NCI-H1694 treated with DMSO at 0.1 percent for 48 hours (cell line): ENCODE data around the gene TBX6.
A peak's percentile ranks its signal among the peaks of the same experiment; 100 is the strongest.
"Not testable (repeated sequence)": the region's sequence is repeated elsewhere in the genome, so short reads cannot be mapped to it uniquely, and the experiment has no call there.

Experiments used
- DNase-seq: peaks from one replicate; lab custom pipeline; 2025; lab: John Stamatoyannopoulos, UW

TBX6 gene

GRCh38 chr16:30065943-30066760 lies 25.6 kb downstream of the TBX6 start:
- DNase-seq = no peak

GRCh38 chr16:30065102-30065942 lies 26.4 kb downstream of the TBX6 start, which contains the start of gene ALDOA:
Gene ALDOA, plus strand, starts transcription at chr16:30065760. Its CDS starts 1,138 bp downstream, at chr16:30066898.
- DNase-seq = peak; percentile 83

DNA sequence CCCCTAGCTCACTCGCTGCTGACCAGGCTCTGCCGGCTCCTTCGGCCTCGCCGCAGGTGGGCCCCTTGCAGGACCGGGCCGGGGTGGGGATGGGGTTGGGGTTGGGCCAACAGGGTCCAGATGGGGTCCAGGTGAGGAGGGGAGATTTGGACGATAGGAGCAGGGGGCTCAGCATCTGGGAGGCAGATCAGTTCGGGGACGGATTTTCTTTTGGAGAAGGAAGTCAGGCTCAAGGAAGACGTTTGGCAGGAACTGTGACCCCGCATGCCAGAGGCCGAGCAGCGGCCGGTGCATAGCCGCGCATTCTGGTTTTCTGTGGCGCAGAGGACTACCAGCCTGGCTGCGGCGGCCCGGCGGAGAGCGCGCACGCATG lies 27.0 kb downstream of the TBX6 start:
- no peak for DNase-seq

DNA sequence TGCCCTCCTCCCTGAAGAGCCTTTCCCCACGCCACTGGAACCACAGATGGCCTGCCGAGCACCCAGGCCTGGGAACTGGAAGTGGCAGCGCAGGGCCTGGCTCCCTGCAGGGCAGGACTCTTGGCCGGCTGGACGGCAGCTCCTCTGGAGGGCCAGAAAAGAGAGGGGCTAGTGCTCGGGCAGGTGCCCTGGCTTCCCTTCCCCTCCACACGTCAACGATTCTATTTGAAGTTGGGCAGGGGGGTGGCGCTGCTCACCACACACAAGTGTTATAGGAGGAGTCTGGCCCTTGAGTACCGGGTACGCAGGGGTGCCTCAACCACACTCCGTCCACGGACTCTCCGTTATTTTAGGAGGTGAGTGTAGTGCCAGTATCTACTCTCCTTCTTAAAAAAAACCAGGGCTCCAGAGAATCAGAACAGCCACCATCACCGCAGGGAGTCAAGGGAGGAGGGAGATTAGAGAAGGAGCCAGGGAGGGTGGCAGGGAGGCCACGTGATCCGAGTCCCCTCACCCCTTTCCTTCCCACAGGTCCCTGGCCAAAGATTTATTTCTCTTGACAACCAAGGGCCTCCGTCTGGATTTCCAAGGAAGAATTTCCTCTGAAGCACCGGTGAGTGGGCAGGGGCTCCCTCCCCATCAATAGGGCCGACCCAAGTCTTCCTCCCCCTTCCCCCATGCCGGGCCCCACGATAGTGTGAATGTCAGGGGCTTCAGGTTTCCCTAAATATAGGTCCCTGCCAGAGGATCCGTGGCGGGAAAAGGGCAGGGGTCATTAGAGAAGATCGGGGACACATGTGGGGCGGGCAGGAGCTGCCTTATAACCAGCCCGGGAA lies 27.6 kb downstream of the TBX6 start:
- peak; percentile 33 for DNase-seq

GRCh38 chr16:30063278-30063892 lies 28.3 kb downstream of the TBX6 start:
- DNase-seq = no peak

DNA sequence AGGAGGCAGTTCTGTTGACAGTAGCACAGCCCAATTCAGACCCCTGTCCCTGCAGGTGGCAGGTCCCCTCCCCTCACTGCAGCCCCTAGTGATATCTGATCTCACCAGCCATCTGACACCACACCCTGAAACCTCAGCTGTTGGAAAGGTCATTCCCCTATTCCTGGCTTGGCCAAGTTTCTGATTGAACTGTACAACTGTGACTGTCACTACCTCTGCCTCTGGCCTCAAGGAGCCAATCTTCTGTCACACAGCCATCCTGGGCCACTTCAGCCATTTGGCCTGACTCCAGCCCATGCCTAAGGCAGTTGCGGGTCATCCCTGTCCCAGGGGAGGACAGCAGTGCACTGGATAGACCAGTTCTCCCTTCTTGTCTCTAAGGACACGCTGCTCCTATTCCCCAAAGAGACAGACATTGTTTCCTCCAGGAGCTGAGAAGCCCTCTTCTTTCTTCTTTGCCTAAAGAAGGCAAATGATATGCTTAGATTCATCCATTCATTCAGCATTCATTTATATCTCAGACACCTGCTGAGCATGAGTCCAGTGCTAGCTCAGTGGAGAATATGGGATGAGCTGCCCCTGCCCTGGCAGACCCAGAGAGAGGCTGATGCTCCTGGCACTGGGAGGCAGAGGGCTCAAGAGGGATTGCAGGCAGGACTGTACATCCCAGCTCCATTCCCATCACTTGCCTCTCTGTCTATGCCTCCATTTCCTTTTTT lies 30.7 kb downstream of the TBX6 start:
- DNase-seq = no peak

DNA sequence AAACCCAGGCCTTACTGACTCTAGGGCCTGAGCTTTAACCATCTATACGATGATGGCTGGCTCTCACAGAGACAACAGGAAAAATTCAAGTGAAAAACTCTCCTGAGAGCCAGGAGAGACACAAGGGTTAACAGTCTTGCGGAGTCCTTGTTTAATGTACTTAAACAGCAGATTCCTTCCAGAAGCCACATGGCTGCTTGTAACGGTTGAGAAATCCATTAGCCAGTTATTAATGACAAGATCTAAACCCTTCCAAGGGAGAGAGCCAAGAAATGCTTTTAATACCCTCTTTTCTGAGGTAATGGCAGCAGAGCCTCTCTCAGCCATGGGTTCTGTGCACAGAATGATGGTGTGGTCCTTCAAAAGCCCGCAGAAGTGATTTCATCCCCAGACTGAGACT lies 31.4 kb downstream of the TBX6 start:
- DNase-seq = no peak

DNA sequence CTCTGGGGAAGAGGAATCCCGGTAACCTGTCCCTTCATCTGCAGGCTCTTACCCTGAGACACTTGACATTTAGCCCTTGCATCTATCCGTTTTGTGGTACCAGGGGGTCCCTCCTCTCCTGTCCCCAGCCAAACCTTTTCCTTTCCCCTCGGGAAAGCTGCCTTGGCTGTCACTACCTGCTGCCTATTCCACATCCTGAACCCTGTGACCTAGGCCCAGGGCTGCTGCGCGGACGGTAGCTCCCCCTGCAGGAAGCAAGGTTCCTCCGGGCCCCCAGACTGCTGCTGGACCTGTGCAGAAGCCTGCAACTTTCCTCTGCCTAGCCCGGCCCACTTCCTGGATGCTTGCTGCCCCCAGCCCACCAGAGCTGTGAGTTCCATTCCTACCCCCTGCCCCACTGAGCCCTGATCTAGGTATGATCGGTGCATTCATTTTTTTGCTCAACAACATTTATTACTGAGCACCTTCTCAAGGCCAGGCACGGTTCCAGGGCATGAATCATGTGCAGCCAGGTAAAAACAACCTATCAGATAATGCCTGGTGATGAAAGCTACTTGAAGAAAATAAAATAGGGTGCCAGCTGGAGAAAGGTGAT lies 36.7 kb downstream of the TBX6 start:
- peak; percentile 9 for DNase-seq

GRCh38 chr16:30054451-30054850 lies 37.3 kb downstream of the TBX6 start:
- DNase-seq = no peak

- DNase-seq = no peak
Measured at GRCh38 chr16:30053376-30054015, 38.2 kb downstream of the TBX6 start.

- peak; percentile 68 for DNase-seq
Measured at GRCh38 chr16:30052671-30053372, 38.9 kb downstream of the TBX6 start.

DNA sequence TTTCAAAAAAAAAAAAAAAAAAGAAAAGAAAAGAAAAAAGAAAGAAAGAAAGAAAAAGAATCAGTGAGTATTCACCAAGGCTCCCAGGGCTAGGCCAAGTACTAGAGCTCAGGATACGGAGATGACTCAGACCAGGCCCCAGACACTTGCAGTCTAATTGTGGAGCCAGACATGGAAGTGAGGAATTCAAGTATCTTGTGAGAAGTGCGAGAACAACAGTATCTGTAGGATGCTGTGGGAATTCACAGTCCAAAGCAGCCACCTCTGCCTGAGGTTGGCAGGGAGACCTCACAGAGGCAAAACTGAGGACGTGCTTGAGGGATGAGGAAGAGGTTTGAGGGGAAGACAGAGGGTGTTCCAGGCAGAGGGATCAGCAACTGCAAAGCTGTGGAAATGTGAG lies 40.2 kb downstream of the TBX6 start:
- DNase-seq = no peak

GRCh38 chr16:30049871-30050270 lies 41.9 kb downstream of the TBX6 start:
- no peak for DNase-seq

DNA sequence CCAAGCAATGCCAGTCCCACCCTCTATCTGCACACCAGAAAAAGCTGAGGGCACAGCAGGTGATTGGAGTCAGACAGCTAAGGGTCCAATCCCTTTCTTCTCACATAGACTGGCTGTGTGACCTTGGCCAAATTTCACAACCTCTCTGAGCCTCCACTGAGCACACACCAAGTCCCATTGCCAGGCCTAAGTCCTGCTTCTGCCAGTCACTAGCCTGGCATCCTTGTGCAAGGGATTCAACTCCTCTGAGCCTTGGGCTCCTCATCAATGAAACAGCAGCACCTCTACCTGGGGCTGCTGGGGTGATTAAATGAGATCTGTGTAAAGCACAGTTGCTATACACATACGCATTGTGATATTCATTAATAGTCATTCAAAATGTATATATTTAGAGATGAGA lies 45.1 kb downstream of the TBX6 start:
- no peak for DNase-seq

- DNase-seq = no peak
Measured at GRCh38 chr16:30046178-30046577, 45.5 kb downstream of the TBX6 start.

DNA sequence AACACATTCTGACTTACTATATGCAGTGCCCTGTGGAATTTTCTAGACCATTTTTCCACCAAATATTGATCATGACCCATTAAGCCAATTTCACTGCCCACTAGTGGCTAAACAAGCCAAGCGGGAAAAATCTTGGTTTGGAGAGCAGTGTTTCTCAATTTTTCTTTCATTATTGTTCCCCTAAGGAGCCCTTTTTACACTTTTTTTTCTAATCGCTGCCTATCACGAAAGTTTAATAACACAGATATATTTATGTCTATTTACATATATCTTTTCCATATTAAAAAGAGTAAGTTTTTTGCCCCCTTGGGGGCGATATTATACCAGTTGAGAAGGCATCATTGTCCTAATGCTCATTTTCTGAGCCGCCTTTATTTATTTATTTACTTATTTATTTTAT lies 49.9 kb downstream of the TBX6 start:
- DNase-seq = peak; percentile 10

DNA sequence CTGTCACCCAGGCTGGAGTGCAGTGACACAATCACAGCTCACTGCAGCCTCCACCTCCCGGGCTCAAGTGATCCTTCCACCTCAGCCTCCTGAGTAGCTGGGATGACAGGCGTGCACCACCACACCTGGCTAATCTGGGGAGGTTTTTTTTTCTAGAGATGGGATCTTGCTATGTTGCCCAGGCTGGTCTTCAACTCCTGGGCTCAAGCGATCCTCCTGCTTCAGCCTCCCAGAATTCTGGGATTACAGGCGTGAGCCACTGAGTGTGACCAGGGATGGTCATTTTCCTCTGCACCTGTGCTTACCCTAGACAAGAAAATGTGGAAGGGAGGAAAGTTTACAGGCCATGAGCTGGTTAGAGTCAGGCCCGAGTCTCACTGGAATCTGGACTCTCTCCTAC lies 51.0 kb downstream of the TBX6 start:
- not testable (repeated sequence) for DNase-seq

GRCh38 chr16:30040221-30040620 lies 51.5 kb downstream of the TBX6 start:
- DNase-seq = no peak
